Measurements from ENCODE around the gene WDR36. TPM values are rescaled to one million over a fixed set of nuclear protein-coding genes. Genes with fewer than 3 reads are reported as not detected.

The WDR36 gene
- total and polyA plus RNA-seq, 2 donors from 2014 or later: 4.5 to 31.8 TPM

- FAIRE-seq (no peak), DNase-seq (no peak)
- H3K4me1 ChIP-seq (ENCODE audit: control insufficient read depth in 2 of 3, insufficient read depth in 2 of 3, low read depth in 1 of 3, low read length in 3 of 3): no peaks in the 10 kb centered on the region
- H3K27ac ChIP-seq (ENCODE audit: low read depth in 2 of 2, low read length in 2 of 2): no peak overlapping the region
- H3K36me3 ChIP-seq (ENCODE audit: control insufficient read depth in 2 of 3, insufficient read depth in 3 of 3, low read length in 3 of 3): no peaks in the 10 kb centered on the region
- no peaks in the 10 kb centered on the region for H3K27me3 ChIP-seq (ENCODE audit: control insufficient read depth, insufficient read depth, low read length)
- no peak overlapping the region for H3K9ac ChIP-seq (ENCODE audit: low read length in 3 of 3)
- H3K4me3 ChIP-seq (ENCODE audit: low read length in 3 of 3): no peak overlapping the region
- intact Hi-C loops (cut with DNase I): no loop called here
- no peak for TF ChIP-seq CTCF (IDR thresholded peaks at IDR 0.05; ENCODE audit: borderline replicate concordance, extremely low read depth, insufficient read depth)
- H3K9me3 ChIP-seq (ENCODE audit: control insufficient read depth in 2 of 3, insufficient read depth in 1 of 3, low read length in 3 of 3): no peaks in the 10 kb centered on the region
Measured at GRCh38 chr5:111142932-111143331, 50.8 kb downstream of the WDR36 start.

DNA sequence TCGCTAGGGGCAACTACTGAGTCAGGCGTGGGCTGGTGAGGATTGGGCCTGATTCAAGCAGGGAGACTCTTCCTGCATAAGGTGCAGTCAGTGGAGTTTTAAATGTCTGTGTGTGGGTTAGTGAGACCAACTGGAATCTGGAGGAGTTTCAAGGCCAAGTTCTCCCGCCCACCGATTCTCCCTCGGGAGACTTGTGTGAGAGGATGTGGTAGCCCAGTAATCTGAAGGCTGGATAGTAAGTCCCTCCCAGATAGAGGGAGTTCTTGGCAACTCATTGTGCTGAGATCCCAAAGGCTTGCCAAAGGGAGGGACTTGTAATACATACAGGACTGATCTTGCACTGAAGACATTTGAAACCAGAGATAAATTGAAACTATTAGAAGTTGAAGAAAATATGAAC is 51.8 kb downstream of the WDR36 start:
- intact Hi-C loops (cut with DNase I): no loop called here
- no peak for FAIRE-seq

DNA sequence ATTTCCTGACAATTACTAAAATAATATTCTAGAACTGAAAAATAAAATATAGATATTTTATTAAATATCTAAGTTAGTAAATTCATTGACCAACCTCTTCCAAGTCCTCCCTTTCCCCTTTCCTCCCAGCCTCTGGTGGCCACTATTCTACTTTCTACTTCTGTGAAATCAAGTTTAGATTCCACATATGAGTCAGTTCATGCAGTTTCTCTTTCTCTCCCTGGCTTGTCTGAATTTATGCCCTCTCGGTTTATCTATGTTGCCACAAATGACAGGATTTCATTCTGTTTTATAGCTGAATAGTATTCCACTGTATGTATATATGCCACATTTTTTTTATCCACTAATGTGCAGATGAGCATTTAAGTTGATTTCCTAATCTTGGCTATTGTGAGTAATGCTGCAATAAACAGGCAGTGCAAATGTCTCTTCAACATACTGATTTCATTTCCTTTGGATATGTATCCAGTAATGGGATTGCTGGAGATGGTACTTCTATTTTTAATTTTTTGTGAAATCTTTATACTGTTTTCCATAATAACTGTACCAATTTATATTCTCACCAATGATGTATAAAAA is 52.3 kb downstream of the WDR36 start:
- no peak for FAIRE-seq
- DNase-seq: no peak
- TF ChIP-seq CTCF (IDR thresholded peaks at IDR 0.05; ENCODE audit: borderline replicate concordance, extremely low read depth, insufficient read depth): no peak
- no peak overlapping the region for H3K4me3 ChIP-seq (ENCODE audit: low read length in 3 of 3)
- H3K9me3 ChIP-seq (ENCODE audit: control insufficient read depth in 2 of 3, insufficient read depth in 1 of 3, low read length in 3 of 3): no peaks in the 10 kb centered on the region
- H3K4me1 ChIP-seq (ENCODE audit: control insufficient read depth in 2 of 3, insufficient read depth in 2 of 3, low read depth in 1 of 3, low read length in 3 of 3): no peaks in the 10 kb centered on the region
- H3K36me3 ChIP-seq (ENCODE audit: control insufficient read depth in 2 of 3, insufficient read depth in 3 of 3, low read length in 3 of 3): no peaks in the 10 kb centered on the region
- H3K9ac ChIP-seq (ENCODE audit: low read length in 3 of 3): no peak overlapping the region
- no peaks in the 10 kb centered on the region for H3K27me3 ChIP-seq (ENCODE audit: control insufficient read depth, insufficient read depth, low read length)
- intact Hi-C loops (cut with DNase I): no loop called here
- no peak overlapping the region for H3K27ac ChIP-seq (ENCODE audit: low read depth in 2 of 2, low read length in 2 of 2)

More for the DNA sequence above, 51.8 kb downstream of the WDR36 start:
- Histone ChIP-seq H3K27me3 (ENCODE audit: control insufficient read depth, insufficient read depth, low read length) (no peaks in the 10 kb centered on the region), H3K36me3 (ENCODE audit: control insufficient read depth in 2 of 3, insufficient read depth in 3 of 3, low read length in 3 of 3) (no peaks in the 10 kb centered on the region), H3K27ac (ENCODE audit: low read depth in 2 of 2, low read length in 2 of 2) (no peak overlapping the region), H3K9me3 (ENCODE audit: control insufficient read depth in 2 of 3, insufficient read depth in 1 of 3, low read length in 3 of 3) (no peaks in the 10 kb centered on the region), H3K9ac (ENCODE audit: low read length in 3 of 3) (no peak overlapping the region), H3K4me3 (ENCODE audit: low read length in 3 of 3) (no peak overlapping the region), H3K4me1 (ENCODE audit: control insufficient read depth in 2 of 3, insufficient read depth in 2 of 3, low read depth in 1 of 3, low read length in 3 of 3) (no peaks in the 10 kb centered on the region)
- DNase-seq: no peak
- TF ChIP-seq CTCF (IDR thresholded peaks at IDR 0.05; ENCODE audit: borderline replicate concordance, extremely low read depth, insufficient read depth): no peak

- no peak for TF ChIP-seq CTCF (IDR thresholded peaks at IDR 0.05; ENCODE audit: borderline replicate concordance, extremely low read depth, insufficient read depth)
- Histone ChIP-seq H3K9me3 (ENCODE audit: control insufficient read depth in 2 of 3, insufficient read depth in 1 of 3, low read length in 3 of 3) (no peaks in the 10 kb centered on the region), H3K9ac (ENCODE audit: low read length in 3 of 3) (no peak overlapping the region), H3K4me1 (ENCODE audit: control insufficient read depth in 2 of 3, insufficient read depth in 2 of 3, low read depth in 1 of 3, low read length in 3 of 3) (no peaks in the 10 kb centered on the region), H3K4me3 (ENCODE audit: low read length in 3 of 3) (no peak overlapping the region), H3K27me3 (ENCODE audit: control insufficient read depth, insufficient read depth, low read length) (no peaks in the 10 kb centered on the region), H3K27ac (ENCODE audit: low read depth in 2 of 2, low read length in 2 of 2) (no peak overlapping the region), H3K36me3 (ENCODE audit: control insufficient read depth in 2 of 3, insufficient read depth in 3 of 3, low read length in 3 of 3) (no peaks in the 10 kb centered on the region)
- DNase-seq: no peak
- intact Hi-C loops (cut with DNase I): no loop called here
- FAIRE-seq: no peak
Measured at GRCh38 chr5:111146053-111146452, 53.9 kb downstream of the WDR36 start.

All from kidney (tissue), 14 donors.